ENCODE data around the gene TMEM117. TPM values are rescaled to one million over a fixed set of nuclear protein-coding genes. Genes with fewer than 3 reads are reported as not detected.
"Not testable (repeated sequence)": the region's sequence is repeated elsewhere in the genome, so short reads cannot be mapped to it uniquely, and the experiment has no call there.

Gene TMEM117
- total and polyA plus RNA-seq, 5 experiments from 2014 or later = 2.1 to 5.0 (median 2.2) TPM

DNA sequence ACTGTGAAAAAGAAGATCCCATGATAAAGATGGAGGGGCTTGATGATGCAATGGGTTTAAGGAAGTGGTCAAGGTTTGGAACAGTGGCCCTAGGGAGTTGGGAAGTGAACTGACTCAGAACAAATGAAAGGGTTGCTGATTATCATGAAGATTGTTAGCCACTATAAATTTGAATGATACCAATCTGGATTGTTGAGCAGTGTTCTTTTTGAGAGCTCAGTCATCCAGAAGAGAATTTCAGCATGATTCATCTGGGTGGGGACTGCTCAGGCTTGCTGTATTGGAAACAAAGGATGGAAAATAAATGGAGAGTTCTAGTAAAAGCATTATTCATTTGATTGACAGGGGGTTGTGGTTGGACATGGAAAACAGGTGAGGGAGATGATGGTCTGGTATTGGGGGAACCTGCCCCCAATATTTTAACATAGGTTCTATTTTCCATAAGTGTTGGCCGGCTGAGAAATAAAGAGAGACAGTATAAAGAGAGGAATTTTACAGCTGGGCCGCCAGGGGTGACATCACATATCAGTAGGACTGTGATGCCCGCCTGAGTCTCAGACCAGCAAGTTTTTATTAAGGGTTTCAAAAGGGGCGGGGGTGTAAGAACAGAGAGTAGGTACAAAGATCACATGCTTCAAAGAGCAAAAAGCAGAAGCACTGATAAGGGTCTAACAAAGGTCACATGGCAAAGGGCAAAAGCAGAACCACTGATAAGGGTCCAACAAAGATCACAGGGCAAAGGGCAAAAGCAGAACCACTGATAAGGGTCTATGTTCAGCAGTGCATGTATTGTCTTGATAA, 11.7 kb downstream of the TMEM117 start:
- ATAC-seq, H3K4me3 Mint-ChIP-seq, H3K27me3 Mint-ChIP-seq, H3K27ac Mint-ChIP-seq, DNase-seq, POLR2A ChIA-PET: not testable (repeated sequence)
- Mint-ChIP-seq H3K4me1 (peaks cover 0 to 10% (median 0%) of the 10 kb centered on the region in 4 donors), H3K36me3 (peaks cover 19 to 37% (median 36%) of the 10 kb centered on the region in 3 donors), H3K9me3 (peaks cover 0 to 18% (median 11%) of the 10 kb centered on the region in 9 donors)

DNA sequence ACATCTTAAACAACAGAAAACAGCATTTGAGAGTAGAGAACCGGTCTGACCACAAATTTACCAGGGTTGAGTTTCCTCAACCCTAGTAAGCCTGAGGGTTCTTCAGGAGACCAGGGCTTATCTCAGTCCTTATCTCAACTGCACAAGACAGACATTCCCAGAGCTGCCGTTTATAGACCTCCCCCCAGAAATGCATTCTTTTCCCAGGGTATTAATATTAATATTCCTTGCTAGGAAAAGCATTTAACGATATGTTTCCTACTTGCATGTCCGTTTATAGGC, 12.3 kb downstream of the TMEM117 start:
- DNase-seq = no peak
- H3K4me3 Mint-ChIP-seq = no peak overlapping the region
- H3K4me1 Mint-ChIP-seq = peaks cover 0 to 10% (median 0%) of the 10 kb centered on the region in 4 donors

DNA sequence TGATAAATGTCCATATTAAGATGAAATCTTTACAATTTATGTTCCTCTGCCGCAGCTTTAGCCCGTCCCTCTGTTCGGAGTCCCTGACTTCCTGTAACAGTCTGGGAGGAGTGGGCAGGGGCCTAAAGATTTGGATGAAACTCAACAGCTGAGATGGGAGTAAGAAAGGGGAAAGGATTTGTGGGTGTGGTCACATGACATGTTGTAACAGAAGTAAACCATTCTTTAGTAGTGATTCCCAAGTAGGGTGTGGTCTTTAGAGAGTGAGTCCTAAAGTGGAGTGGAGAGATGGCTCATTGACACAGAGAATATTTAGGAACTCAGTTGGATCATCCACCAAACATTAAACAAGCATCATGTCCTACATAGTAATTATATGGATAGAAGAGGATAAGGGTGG, 12.9 kb downstream of the TMEM117 start:
- H3K9me3 Mint-ChIP-seq = peaks cover 0 to 18% (median 11%) of the 10 kb centered on the region in 9 donors
- no peak for ATAC-seq

More for the DNA sequence above, 12.3 kb downstream of the TMEM117 start:
- peaks cover 19 to 37% (median 36%) of the 10 kb centered on the region in 3 donors for H3K36me3 Mint-ChIP-seq
- H3K27ac Mint-ChIP-seq = no peak overlapping the region
- no peak for ATAC-seq
- no peaks in the 10 kb centered on the region for H3K27me3 Mint-ChIP-seq
- peaks cover 0 to 18% (median 11%) of the 10 kb centered on the region in 9 donors for H3K9me3 Mint-ChIP-seq
- POLR2A ChIA-PET = no interaction called here

DNA sequence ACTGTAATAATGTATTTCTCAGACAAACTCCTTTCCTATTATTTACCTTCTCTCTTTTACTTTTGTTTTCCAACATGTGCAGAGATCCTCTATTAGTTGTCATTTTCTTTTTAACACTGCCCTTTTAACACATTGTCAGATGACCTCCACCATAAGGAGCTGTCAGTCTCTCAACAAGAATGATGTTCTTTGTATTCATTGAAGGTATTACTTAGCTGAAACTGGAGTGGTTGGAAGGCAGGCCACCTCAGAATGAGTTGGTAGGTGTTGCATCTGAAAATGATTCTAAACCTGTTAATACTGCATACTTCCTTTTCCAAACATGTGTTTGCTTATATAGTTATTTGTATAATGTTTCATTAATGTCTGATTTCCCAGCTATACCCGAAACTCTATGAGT, 16.9 kb downstream of the TMEM117 start:
- Mint-ChIP-seq H3K4me1 (peaks cover 0 to 6% (median 0%) of the 10 kb centered on the region in 4 donors), H3K4me3 (no peak overlapping the region), H3K27ac (peak overlapping the region in 1 of 10 donors; percentile 1), H3K27me3 (no peaks in the 10 kb centered on the region), H3K9me3 (peaks cover 0 to 5% (median 2%) of the 10 kb centered on the region in 9 donors), H3K36me3 (peaks cover 4 to 15% (median 9%) of the 10 kb centered on the region in 3 donors)
- ATAC-seq (no peak), DNase-seq (no peak)
- POLR2A ChIA-PET = interaction anchor here (1.0 kb wide), 1 partner anchor 17 kb away, joined by 3 read pairs; the partner anchor contains the start of gene TMEM117

More for the DNA sequence above, 12.9 kb downstream of the TMEM117 start:
- no peak for DNase-seq
- Mint-ChIP-seq H3K4me3 (no peak overlapping the region), H3K36me3 (peaks cover 19 to 37% (median 36%) of the 10 kb centered on the region in 3 donors), H3K27ac (peak overlapping the region in 1 of 10 donors; percentile 17), H3K4me1 (peaks cover 0 to 7% (median 0%) of the 10 kb centered on the region in 4 donors), H3K27me3 (no peaks in the 10 kb centered on the region)
- POLR2A ChIA-PET = no interaction called here

DNA sequence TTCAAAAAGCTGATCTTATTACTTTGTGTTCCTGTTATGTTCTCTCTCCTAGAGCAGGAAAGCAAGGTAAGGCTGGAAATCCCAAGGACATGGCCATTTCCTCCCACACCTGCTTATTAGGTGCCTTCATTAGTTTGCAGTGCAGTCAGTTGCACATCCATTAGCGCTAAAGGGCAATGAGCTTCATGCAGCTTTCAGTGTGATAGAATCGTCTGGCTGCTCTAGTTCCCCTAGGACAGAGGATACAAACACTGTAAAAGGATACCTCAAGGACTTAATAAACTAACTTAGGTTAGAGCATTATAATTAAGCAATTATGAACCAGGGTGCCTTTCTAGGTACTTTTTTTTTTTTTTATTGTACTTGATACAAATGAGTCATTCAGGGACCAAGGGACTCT, 21.1 kb downstream of the TMEM117 start:
- POLR2A ChIA-PET = no interaction called here
- Mint-ChIP-seq H3K9me3 (no peaks in the 10 kb centered on the region), H3K27me3 (no peaks in the 10 kb centered on the region), H3K27ac (no peak overlapping the region), H3K4me3 (no peak overlapping the region), H3K36me3 (no peaks in the 10 kb centered on the region), H3K4me1 (peaks cover 0 to 5% (median 0%) of the 10 kb centered on the region in 4 donors)
- DNase-seq (no peak), ATAC-seq (no peak)

DNA sequence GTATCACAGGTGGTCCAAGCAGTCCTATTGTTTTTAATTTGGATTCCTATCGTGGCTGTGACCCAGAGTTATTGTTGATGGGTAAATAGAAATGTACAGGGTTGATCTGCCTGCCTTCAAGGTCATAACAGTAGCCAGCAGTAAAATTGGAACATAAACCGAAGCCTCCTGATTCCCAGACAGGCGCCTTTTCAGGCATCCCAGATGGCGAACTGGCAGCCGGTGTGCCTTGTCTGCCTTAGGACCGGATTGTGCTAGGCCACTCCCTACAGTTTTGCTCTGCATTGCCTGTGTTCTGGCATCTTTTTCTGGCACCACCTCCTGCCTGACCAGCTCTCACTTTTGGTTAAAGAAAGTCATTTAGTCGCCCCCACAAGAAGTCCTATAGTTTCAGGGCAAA, 22.2 kb downstream of the TMEM117 start:
- H3K4me3 Mint-ChIP-seq = no peak overlapping the region
- no peak overlapping the region for H3K27ac Mint-ChIP-seq
- H3K36me3 Mint-ChIP-seq = peaks cover 0 to 1% (median 0%) of the 10 kb centered on the region in 3 donors
- POLR2A ChIA-PET = no interaction called here
- no peak for DNase-seq
- H3K9me3 Mint-ChIP-seq = peaks cover 0 to 1% (median 0%) of the 10 kb centered on the region in 9 donors
- H3K27me3 Mint-ChIP-seq = no peaks in the 10 kb centered on the region
- peaks cover 0 to 5% (median 0%) of the 10 kb centered on the region in 4 donors for H3K4me1 Mint-ChIP-seq
- no peak for ATAC-seq

DNA sequence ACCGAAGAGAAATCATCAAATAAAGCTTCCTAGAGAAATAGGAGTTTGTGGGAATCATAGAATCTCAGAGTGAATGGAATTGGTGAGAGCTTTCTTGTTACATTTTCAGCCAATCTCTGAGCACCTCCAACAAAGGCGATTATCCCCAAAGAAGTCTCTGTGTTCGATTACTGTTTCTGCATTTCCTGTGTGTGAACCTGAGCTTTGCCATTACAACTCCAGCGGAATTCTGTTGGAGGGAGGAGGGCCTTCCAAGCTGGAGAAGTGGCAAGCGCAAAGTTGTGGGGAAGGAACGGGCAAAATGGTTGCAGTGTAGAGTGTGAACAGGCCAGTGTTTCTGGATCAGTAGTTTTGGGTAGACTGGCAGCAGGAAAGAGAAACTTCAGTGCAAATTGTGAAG, 23.1 kb downstream of the TMEM117 start:
- H3K4me1 Mint-ChIP-seq = peaks cover 0 to 5% (median 0%) of the 10 kb centered on the region in 4 donors
- peaks cover 0 to 3% (median 0%) of the 10 kb centered on the region in 3 donors for H3K36me3 Mint-ChIP-seq
- H3K4me3 Mint-ChIP-seq = no peak overlapping the region
- POLR2A ChIA-PET = interaction anchor here (0.6 kb wide), 1 partner anchor 50 kb away, joined by 3 read pairs; no protein-coding TSS in a partner anchor
- ATAC-seq (no peak), DNase-seq (no peak)
- no peak overlapping the region for H3K27ac Mint-ChIP-seq
- peaks cover 0 to 2% (median 0%) of the 10 kb centered on the region in 9 donors for H3K9me3 Mint-ChIP-seq
- no peaks in the 10 kb centered on the region for H3K27me3 Mint-ChIP-seq

DNA sequence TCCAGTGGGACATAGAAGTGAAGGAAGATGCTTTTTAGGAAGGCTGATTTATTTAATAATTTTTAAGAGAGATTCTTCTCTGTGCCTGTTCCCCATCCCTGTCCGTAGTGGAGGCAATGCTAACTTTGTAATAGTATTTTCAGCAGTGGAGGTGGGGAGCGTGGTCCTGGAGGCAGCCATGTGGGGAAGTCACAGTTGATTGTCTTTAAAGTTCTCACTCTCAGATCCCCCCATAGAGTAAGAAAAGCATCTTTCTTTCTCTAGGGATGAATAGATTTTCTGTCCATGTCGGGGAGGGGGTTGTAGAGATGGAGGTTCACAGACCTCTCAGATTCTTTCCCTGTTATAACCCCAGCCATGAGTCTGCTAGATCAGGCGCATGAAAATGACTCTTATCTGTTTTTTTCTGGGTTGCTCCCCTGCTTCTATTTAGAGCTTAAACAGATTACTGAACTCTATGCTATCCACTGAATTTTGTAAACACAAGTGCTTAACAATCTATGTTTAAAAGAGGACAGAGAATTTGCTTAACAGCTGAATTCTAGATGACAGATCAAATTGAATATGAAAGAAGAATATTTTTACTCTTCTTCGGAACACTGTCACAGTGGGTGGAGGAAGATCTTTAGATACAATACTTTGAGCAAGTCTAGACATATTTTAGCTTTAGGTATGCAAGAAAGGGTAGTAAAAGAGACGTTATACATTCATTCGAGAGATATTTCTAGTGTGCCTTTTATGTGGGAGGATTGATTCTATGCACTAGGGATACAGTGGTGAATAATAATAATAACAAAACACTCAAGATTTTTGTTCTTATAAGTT, 25.3 kb downstream of the TMEM117 start:
- Mint-ChIP-seq H3K36me3 (peaks cover 0 to 8% (median 0%) of the 10 kb centered on the region in 3 donors), H3K4me3 (no peak overlapping the region), H3K27me3 (no peaks in the 10 kb centered on the region), H3K4me1 (peaks cover 0 to 3% (median 0%) of the 10 kb centered on the region in 4 donors), H3K27ac (no peak overlapping the region), H3K9me3 (peaks cover 0 to 2% (median 0%) of the 10 kb centered on the region in 9 donors)
- POLR2A ChIA-PET = no interaction called here
- no peak for DNase-seq
- ATAC-seq = no peak

DNA sequence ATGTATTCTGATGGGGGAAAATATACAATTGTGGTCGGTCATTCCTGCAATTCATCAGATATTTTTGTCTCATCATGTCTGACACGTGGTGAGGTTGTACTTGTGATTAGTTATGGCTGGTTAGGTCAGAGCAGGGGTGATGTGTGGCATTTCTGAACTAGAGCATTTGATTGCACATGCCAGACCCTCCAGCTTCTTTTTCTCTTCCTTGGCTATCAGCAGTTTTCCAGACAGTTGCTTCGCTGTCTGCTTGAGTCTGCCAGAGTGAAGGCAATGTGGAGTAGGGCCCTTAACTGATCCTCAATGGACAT, 25.9 kb downstream of the TMEM117 start:
- POLR2A ChIA-PET = no interaction called here

DNA sequence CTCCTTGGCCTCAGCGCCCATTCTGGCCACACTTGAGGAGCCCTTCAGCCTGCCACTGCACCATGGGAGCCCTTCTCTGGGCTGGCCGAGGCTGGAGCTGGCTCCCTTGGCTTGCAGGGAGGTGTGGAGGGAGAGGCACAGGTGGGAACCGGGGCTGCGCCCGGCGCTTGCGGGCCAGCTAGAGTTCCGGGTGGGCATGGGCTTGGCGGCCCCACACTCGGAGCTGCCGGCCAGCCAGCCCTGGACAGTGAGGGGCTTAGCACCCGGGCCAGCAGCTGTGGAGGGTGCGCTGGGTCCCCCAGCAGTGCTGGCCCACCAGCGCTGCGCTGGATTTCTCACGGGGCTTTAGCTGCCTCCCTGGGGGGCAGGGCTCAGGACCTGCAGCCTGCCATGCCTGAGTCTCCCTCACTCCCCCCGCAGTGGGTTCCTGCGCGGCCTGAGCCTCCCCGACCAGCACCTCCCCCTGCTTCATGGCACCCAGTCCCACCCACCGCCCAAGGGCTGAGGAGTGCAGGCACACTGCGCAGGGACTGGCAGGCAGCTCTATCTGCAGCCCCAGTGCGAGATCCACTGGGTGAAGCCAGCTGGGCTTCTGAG, 28.0 kb downstream of the TMEM117 start:
- DNase-seq (no peak), ATAC-seq (no peak)
- Mint-ChIP-seq H3K4me1 (no peaks in the 10 kb centered on the region), H3K36me3 (peaks cover 0 to 8% (median 0%) of the 10 kb centered on the region in 3 donors), H3K27ac (no peak overlapping the region), H3K27me3 (no peaks in the 10 kb centered on the region), H3K9me3 (peaks cover 0 to 2% (median 0%) of the 10 kb centered on the region in 9 donors), H3K4me3 (no peak overlapping the region)
- POLR2A ChIA-PET = no interaction called here

More for the DNA sequence above, 25.9 kb downstream of the TMEM117 start:
- Mint-ChIP-seq H3K27ac (no peak overlapping the region), H3K27me3 (no peaks in the 10 kb centered on the region), H3K4me3 (no peak overlapping the region), H3K4me1 (peaks cover 0 to 3% (median 0%) of the 10 kb centered on the region in 4 donors), H3K36me3 (peaks cover 0 to 8% (median 0%) of the 10 kb centered on the region in 3 donors), H3K9me3 (peaks cover 0 to 2% (median 0%) of the 10 kb centered on the region in 9 donors)
- ATAC-seq (no peak), DNase-seq (no peak)

DNA sequence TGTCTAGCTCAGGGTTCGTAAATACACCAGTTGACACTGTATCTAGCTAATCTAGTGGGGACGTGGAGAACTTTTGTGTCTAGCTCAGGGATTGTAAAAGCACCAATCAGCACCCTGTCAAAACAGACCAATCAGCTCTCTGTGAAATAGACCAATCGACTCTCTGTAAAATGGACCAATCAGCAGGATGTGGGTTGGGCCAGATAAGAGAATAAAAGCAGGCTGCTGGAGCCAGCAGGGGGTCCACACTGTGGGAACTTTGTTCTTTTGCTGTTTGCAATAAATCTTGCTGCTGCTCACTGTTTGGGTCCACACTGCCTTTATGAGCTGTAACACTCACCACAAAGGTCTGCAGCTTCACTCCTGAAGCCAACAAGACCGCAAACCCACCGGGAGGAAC, 28.7 kb downstream of the TMEM117 start:
- POLR2A ChIA-PET = not testable (repeated sequence)

DNA sequence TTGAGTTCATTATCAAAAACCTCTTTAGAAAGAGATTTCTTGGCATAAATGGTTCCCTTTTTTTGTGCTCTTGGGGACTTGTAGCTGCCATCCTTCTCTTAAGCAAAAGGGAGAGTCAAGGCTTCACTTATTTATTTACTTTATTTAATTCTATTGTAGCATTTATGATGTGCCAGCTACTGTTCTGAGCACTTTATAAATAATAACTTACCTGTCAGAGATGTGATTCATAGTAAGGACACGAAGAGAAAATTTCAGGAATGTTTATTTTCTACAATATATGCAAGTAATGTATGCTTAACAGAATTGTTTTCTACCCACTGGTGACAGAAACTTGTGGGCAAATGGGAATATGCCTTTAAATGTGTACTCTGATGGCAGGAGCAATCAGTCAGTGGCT, 33.3 kb downstream of the TMEM117 start:
- POLR2A ChIA-PET = no interaction called here
- no peak for ATAC-seq
- Mint-ChIP-seq H3K4me3 (no peak overlapping the region), H3K27ac (peak overlapping the region in 1 of 10 donors; percentile 64), H3K36me3 (peaks cover 0 to 5% (median 0%) of the 10 kb centered on the region in 3 donors), H3K9me3 (no peaks in the 10 kb centered on the region), H3K4me1 (no peaks in the 10 kb centered on the region), H3K27me3 (no peaks in the 10 kb centered on the region)
- DNase-seq = no peak

More for the DNA sequence above, 28.7 kb downstream of the TMEM117 start:
- H3K27ac Mint-ChIP-seq, DNase-seq, ATAC-seq, H3K27me3 Mint-ChIP-seq, H3K9me3 Mint-ChIP-seq, H3K4me1 Mint-ChIP-seq, H3K4me3 Mint-ChIP-seq, H3K36me3 Mint-ChIP-seq: not testable (repeated sequence)

DNA sequence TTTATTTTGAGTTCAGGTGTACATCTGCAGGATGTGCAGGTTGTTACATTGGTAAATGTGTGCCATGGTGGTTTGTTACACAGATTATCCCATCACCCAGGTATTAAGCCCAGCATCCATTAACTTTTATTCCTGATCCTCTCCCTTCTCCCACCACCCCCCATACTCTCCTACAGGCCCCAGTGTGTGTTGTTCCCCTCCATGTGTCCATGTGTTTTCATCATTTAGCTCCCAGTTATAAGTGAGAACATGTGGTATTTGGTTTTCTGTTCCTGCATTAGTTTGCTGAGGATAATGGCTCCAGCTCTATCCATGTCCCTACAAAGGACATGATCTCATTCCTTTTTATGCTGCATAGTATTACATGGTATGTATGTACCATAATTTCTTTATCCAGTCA, 33.9 kb downstream of the TMEM117 start:
- H3K9me3 Mint-ChIP-seq, POLR2A ChIA-PET, H3K36me3 Mint-ChIP-seq, H3K4me3 Mint-ChIP-seq, DNase-seq, ATAC-seq, H3K27me3 Mint-ChIP-seq, H3K4me1 Mint-ChIP-seq: not testable (repeated sequence)
- peak overlapping the region in 1 of 10 donors; percentile 64 for H3K27ac Mint-ChIP-seq
